NT2/D1 (cell line): Measurements from ENCODE around the gene ELF2.
"Not testable (repeated sequence)": the region's sequence is repeated elsewhere in the genome, so short reads cannot be mapped to it uniquely, and the experiment has no call there.

Source experiments
- DNase-seq: peaks from one replicate; pipeline ENCODE4 v3.0.0-alpha.2; 2011; ENCODE audit warnings: low read depth, low spot score
- H3K27me3 ChIP-seq: 2 replicates; pipeline ENCODE4 v1.6.0; 2011; ENCODE audit warnings: mild to moderate bottlenecking; ENCODE audit not compliant: insufficient read length, insufficient read depth
- H3K36me3 ChIP-seq: 2 replicates; pipeline ENCODE4 v1.6.1; 2011; ENCODE audit warnings: mild to moderate bottlenecking, low read length, mixed read lengths; ENCODE audit not compliant: insufficient read depth, insufficient read length
- H3K4me1 ChIP-seq: 2 replicates; pipeline ENCODE4 v1.5.1; 2011; ENCODE audit not compliant: insufficient read depth, insufficient read length
- H3K4me3 ChIP-seq: 2 replicates; pipeline ENCODE4 v1.5.1; 2011; ENCODE audit warnings: low read depth; ENCODE audit not compliant: insufficient read length
- H3K9ac ChIP-seq: 2 replicates; pipeline ENCODE4 v1.6.0; 2011; ENCODE audit warnings: low read depth; ENCODE audit not compliant: insufficient read length
- H3K9me3 ChIP-seq: 2 replicates; pipeline ENCODE4 v1.5.1; 2011; ENCODE audit warnings: mild to moderate bottlenecking, low read length; ENCODE audit not compliant: insufficient read depth
- SUZ12 ChIP-seq: IDR thresholded peaks from 2 replicates; pipeline ENCODE4 v1.6.1; 2011; ENCODE audit not compliant: insufficient read length, insufficient read depth; ENCODE audit errors: extremely low read depth
- YY1 ChIP-seq: IDR thresholded peaks from 2 replicates; pipeline ENCODE4 v1.6.1; 2011; ENCODE audit not compliant: insufficient read length, insufficient read depth
- ZNF274 ChIP-seq: IDR thresholded peaks from 2 replicates; pipeline ENCODE4 v1.6.1; 2011; ENCODE audit warnings: mild to moderate bottlenecking, low read depth, low read length

Gene ELF2

DNA sequence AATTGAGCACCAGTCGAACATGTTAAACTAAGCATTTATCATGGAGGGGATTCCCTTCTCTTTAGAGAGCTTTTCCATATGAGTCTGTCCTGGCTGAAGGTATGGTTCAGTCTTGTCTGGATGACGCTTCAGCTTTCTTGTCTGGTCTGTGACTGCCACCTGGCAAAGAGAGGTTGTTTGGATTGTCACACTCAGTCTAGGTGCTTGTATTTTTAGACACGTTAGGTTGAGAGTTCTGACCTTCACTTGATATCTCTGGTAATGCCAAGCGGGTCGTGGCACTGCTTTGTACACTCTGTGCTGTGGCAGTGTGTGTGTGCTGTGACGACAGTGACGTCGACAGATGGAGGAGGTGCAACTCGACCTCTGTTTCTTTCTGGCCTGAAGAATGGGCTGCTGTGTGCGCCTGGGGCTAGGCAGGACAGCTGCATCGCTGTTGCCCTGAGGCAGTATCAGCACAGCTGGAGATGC lies 148.8 kb downstream of the ELF2 start:
- H3K36me3 ChIP-seq, result peaks cover 26% of the 10 kb centered on the region
- H3K4me3 ChIP-seq, result no peak overlapping the region
- TF ChIP-seq SUZ12, result no peak
- no peak for TF ChIP-seq YY1
- TF ChIP-seq ZNF274, result no peak
- H3K4me1 ChIP-seq, result peaks cover 5% of the 10 kb centered on the region
- DNase-seq, result no peak
- H3K9ac ChIP-seq, result no peak overlapping the region
- H3K9me3 ChIP-seq, result no peaks in the 10 kb centered on the region
- no peaks in the 10 kb centered on the region for H3K27me3 ChIP-seq

GRCh38 chr4:139027776-139028175 lies 149.2 kb downstream of the ELF2 start:
- Histone ChIP-seq H3K4me1 (peaks cover 7% of the 10 kb centered on the region), H3K9me3 (no peaks in the 10 kb centered on the region), H3K36me3 (peaks cover 30% of the 10 kb centered on the region), H3K27me3 (no peaks in the 10 kb centered on the region), H3K4me3 (no peak overlapping the region), H3K9ac (no peak overlapping the region)
- DNase-seq, result no peak
- TF ChIP-seq ZNF274 (no peak), YY1 (no peak), SUZ12 (no peak)

DNA sequence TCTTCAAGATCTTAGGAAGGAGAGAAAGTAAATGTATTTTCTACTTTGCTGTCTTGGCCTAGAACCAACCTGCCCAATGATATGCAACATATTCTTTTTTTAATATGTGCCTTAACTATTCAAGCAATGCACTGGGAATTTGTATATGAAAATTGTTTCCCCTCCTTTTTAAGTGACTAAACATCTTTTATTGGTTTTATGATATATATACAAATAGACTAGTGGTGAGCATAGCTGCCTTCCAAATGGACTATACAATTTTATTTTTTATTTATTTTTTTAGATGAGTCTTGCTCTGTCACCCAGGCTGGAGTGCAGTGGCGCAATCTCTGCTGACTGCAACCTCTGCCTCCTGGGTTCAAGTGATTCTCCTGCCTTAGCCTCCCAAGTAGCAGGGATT lies 151.2 kb downstream of the ELF2 start:
- H3K9ac ChIP-seq, result no peak overlapping the region
- no peaks in the 10 kb centered on the region for H3K27me3 ChIP-seq
- DNase-seq, result no peak
- TF ChIP-seq SUZ12, result no peak
- no peak for TF ChIP-seq ZNF274
- no peak for TF ChIP-seq YY1
- peaks cover 7% of the 10 kb centered on the region for H3K4me1 ChIP-seq
- H3K4me3 ChIP-seq, result no peak overlapping the region
- H3K36me3 ChIP-seq, result peaks cover 38% of the 10 kb centered on the region
- H3K9me3 ChIP-seq, result no peaks in the 10 kb centered on the region

DNA sequence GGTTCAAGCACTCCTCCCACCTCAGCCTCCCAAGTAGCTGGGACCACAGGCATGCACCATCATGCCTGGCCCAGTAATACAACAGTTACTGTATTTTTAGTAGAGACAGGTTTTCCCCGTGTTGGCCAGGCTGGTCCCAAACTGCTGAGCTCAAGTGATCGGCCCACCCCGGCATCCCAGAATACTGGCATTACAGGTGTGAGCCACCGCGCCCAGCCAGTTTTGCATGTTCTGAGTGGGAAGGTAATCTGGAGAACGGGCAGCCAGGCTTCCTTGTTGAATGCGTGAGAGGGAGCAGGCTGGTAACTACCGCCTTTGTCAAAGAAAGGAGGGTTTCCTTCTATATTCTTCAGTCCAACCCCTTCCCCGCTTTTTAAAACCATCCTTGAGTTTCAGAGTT lies 152.3 kb downstream of the ELF2 start:
- Histone ChIP-seq H3K9me3 (no peaks in the 10 kb centered on the region), H3K4me3 (no peak overlapping the region), H3K4me1 (peaks cover 7% of the 10 kb centered on the region), H3K9ac (no peak overlapping the region), H3K27me3 (no peaks in the 10 kb centered on the region), H3K36me3 (peaks cover 39% of the 10 kb centered on the region)
- TF ChIP-seq YY1, result no peak
- no peak for TF ChIP-seq ZNF274
- TF ChIP-seq SUZ12, result no peak
- DNase-seq, result no peak

DNA sequence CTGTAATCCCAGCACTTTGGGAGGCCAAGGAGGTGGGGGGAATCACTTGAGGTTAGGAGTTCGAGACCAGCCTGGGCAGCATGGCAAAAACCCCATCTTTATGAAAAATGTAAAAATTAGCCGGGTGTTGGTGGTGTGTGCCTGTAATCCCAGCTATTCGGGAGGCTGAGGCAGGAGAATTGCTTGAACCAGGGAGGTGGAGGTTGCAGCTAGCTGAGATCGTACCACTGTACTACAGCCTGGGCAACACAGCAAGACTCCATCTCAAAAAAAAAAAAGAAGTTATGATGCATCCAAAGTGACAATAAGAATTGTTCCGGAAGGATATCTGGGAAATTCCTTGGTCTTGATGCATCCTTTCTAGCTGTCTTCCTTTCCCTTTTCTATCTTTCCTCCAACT lies 154.2 kb downstream of the ELF2 start:
- no peak overlapping the region for H3K4me3 ChIP-seq
- peaks cover 4% of the 10 kb centered on the region for H3K4me1 ChIP-seq
- H3K27me3 ChIP-seq, result no peaks in the 10 kb centered on the region
- H3K9ac ChIP-seq, result no peak overlapping the region
- no peak for TF ChIP-seq YY1
- no peak for TF ChIP-seq SUZ12
- TF ChIP-seq ZNF274, result no peak
- peaks cover 42% of the 10 kb centered on the region for H3K36me3 ChIP-seq
- DNase-seq, result no peak
- no peaks in the 10 kb centered on the region for H3K9me3 ChIP-seq

- DNase-seq, H3K9ac ChIP-seq, H3K9me3 ChIP-seq, H3K4me3 ChIP-seq, H3K27me3 ChIP-seq, H3K4me1 ChIP-seq: not testable (repeated sequence)
- H3K36me3 ChIP-seq, result peaks cover 43% of the 10 kb centered on the region
Observed at GRCh38 chr4:139021071-139021470, 155.9 kb downstream of the ELF2 start.

GRCh38 chr4:139020384-139020783 lies 156.6 kb downstream of the ELF2 start:
- Histone ChIP-seq H3K27me3 (no peaks in the 10 kb centered on the region), H3K36me3 (peaks cover 43% of the 10 kb centered on the region), H3K9ac (no peak overlapping the region), H3K4me1 (peaks cover 4% of the 10 kb centered on the region), H3K9me3 (no peaks in the 10 kb centered on the region), H3K4me3 (no peak overlapping the region)
- TF ChIP-seq ZNF274 (no peak), SUZ12 (no peak), YY1 (no peak)
- DNase-seq, result peak; percentile 72
